ENCODE results near the gene CNTNAP2.

Gene CNTNAP2

DNA sequence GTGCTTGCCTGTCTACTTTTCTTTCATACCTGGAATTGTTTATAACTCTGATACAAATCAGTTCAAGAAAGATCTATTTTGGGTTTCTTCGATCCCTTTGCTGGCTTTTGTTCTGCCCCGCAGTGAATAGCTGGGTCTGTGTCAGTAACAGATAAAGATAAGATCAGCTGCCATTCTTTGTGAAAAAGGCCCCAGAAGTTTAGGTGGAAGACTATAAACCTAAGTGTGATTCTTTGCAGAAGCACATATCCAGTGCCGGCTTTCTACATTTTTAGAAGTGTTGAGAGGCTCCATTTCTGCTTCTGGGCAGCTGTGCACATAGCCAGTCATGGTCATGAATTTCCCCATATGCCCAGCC is 1787.6 kb downstream of the CNTNAP2 start:
- TF ChIP-seq, protein P1, sequence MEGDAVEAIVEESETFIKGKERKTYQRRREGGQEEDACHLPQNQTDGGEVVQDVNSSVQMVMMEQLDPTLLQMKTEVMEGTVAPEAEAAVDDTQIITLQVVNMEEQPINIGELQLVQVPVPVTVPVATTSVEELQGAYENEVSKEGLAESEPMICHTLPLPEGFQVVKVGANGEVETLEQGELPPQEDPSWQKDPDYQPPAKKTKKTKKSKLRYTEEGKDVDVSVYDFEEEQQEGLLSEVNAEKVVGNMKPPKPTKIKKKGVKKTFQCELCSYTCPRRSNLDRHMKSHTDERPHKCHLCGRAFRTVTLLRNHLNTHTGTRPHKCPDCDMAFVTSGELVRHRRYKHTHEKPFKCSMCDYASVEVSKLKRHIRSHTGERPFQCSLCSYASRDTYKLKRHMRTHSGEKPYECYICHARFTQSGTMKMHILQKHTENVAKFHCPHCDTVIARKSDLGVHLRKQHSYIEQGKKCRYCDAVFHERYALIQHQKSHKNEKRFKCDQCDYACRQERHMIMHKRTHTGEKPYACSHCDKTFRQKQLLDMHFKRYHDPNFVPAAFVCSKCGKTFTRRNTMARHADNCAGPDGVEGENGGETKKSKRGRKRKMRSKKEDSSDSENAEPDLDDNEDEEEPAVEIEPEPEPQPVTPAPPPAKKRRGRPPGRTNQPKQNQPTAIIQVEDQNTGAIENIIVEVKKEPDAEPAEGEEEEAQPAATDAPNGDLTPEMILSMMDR (IDR thresholded peaks at IDR 0.05; ENCODE audit: control insufficient read depth, extremely low read depth, insufficient read depth) = no peak
- no peak for DNase-seq (ENCODE audit: low read depth)
- no peak overlapping the region for H3K4me3 ChIP-seq (ENCODE audit: low read depth, low read length)

DNA sequence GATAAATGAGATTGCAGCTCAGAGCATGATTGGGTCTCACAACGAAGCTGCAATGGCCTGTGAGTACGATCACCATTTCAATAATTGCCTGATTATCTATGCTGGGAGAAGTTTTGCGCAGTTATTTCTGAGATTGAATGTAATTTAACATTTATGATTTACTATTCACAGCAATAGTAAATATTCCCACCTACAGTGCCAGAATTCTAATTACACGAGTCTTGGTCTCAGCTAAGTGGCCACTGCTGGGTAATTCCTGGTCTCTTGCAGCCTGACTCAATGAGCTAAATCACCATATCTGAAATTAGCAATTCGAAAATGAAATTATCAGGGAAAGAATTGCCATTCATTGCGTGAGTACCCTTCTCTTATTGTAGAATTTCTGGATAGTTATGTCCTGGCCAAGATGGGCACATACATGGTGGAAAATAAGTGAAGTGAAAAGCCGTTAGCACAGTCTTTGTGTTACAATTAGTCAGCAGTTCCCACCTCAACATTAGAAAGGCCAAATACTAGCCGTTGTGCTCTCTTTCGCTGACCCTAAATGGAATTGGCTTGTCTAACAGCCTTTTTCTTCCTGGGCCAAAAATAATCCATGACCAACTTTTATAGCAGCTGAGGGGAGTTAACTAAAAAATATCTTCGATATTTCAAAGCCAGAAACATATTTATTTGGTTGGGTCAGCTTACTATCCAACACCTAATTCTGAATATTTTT is 1793.0 kb downstream of the CNTNAP2 start:
- DNase-seq (ENCODE audit: low read depth) = no peak
- H3K4me3 ChIP-seq (ENCODE audit: low read depth, low read length) = no peak overlapping the region
- TF ChIP-seq, protein P1 (IDR thresholded peaks at IDR 0.05; ENCODE audit: control insufficient read depth, extremely low read depth, insufficient read depth) = no peak

DNA sequence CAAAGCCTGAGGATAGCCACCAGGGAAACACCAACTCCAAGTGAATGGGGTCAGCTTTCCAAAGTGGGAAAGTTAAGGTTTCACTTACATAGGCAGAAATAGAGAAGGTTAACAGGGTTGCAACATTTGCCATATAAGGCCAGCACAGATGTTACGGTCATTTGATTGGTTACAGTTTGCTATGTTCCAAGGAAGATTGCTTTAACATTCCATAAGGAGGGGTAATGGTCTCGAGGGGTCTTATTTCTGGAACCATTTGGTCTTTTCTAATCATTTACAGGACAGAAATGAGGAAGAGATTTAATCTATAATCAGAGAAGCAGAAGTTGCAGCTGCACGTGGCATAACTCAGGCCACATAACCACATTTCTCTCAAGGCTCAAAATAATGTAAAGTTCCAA is 1794.6 kb downstream of the CNTNAP2 start:
- no peak for DNase-seq (ENCODE audit: low read depth)
- TF ChIP-seq, protein P1 (IDR thresholded peaks at IDR 0.05; ENCODE audit: control insufficient read depth, extremely low read depth, insufficient read depth) = no peak
- no peak overlapping the region for H3K4me3 ChIP-seq (ENCODE audit: low read depth, low read length)

DNA sequence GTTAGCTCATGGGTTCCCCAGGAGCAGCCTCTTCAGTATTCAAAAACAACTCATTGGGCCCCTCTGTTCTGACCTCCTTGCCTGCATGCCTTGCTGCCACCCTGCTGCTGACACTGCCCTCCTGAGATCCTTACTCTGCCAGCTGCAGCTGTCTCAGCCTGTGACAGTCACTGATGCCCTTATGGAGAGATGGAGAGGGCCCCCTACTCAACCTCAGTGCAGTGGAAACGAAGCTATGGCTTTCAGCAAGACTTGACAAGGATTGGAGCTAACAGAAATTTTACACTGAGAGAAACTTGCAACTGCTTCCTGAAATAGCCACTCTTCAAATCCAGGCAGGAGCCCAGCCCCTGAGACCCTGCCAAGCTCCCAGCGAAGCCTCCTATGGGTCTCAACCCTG is 1795.7 kb downstream of the CNTNAP2 start:
- no peak overlapping the region for H3K4me3 ChIP-seq (ENCODE audit: low read depth, low read length)
- DNase-seq (ENCODE audit: low read depth) = no peak
- TF ChIP-seq, protein P1 (IDR thresholded peaks at IDR 0.05; ENCODE audit: control insufficient read depth, extremely low read depth, insufficient read depth) = no peak

DNA sequence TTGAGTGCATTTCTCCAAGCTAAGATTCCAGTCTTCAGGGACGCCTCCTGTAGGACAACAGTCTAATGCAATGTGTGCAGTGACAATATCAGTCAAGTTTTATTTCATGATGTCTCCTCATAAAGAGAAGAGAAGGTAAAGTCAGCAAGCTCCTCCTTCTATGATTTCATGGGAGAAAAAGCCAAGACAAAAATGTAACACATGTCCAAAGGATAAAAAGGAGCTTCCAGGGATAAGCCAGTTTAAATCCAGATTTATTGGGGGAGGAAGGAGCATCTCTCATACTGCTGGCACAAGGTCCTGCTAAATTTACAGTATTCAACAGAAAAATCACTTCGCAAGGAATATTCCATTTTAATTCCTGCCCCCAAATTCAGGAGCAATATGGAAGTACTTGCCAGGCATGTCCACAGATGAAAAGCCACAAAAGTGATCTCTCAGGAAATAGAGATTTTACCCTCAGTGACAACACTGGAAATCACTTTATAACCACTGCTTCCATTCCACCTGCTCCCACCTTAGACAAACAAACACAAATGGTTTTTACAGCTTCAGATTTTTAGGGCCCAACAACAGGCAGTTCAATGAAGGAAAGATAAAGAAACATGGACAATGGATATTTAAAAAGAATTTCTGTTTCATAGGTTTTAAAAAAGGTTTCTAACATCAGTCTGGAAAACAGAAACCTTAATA is 1796.5 kb downstream of the CNTNAP2 start:
- DNase-seq (ENCODE audit: low read depth) = no peak
- no peak overlapping the region for H3K4me3 ChIP-seq (ENCODE audit: low read depth, low read length)
- TF ChIP-seq, protein P1 (IDR thresholded peaks at IDR 0.05; ENCODE audit: control insufficient read depth, extremely low read depth, insufficient read depth) = no peak

DNA sequence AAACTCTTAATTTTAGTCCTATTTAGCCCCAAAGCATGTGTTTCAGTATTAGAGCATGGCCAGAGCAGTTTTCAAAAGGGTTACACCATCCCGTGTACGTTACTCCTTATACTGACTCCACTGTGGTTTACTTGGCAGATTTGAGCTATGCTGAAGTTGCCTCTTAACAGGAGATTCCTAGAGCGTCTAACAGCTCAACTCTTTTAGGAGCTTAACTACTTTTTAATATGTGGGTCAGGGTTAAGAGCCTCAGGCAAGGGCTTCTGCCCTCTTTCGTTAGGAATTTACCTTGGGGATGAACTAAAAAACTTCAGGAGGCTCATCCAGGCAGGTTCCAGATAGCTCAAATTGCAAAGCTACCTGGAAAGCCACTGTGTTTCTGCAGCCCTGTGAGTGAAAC is 1799.2 kb downstream of the CNTNAP2 start:
- TF ChIP-seq, protein P1 (IDR thresholded peaks at IDR 0.05; ENCODE audit: control insufficient read depth, extremely low read depth, insufficient read depth) = no peak
- no peak for DNase-seq (ENCODE audit: low read depth)
- H3K4me3 ChIP-seq (ENCODE audit: low read depth, low read length) = no peak overlapping the region
